NB4 (cell line): Measurements from ENCODE around the gene SLC28A2.

Experiments
- POLR2A ChIP-seq: IDR thresholded peaks from 2 replicates; pipeline ENCODE4 v1.6.1; 2011; ENCODE audit warnings: mild to moderate bottlenecking; ENCODE audit not compliant: insufficient read length; ENCODE audit errors: extremely low read depth
- TF ChIP-seq, protein P1 (sequence below): IDR thresholded peaks from 2 replicates; pipeline ENCODE4 v1.6.1; 2011; ENCODE audit warnings: low read depth, low read length

- no peak for TF ChIP-seq POLR2A
- TF ChIP-seq, protein P1, sequence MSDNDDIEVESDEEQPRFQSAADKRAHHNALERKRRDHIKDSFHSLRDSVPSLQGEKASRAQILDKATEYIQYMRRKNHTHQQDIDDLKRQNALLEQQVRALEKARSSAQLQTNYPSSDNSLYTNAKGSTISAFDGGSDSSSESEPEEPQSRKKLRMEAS, result no peak
These were observed 10.9 kb downstream of the SLC28A2 start for GRCh38 chr15:45262906-45263461.
